CD14-positive monocyte (primary cell): ENCODE results near the gene COL26A1. TPM values are rescaled to one million over a fixed set of nuclear protein-coding genes. Genes with fewer than 3 reads are reported as not detected.

ENCODE experiments used
- DNase-seq, 3 donors: peaks; one replicate each; pipeline ENCODE4 v3.0.0-alpha.2; 2011 to 2022
- H2AFZ ChIP-seq: 2 replicates; pipeline ENCODE4 v1.6.0; 2012; ENCODE audit warnings: mild to moderate bottlenecking, low read depth, low read length, inconsistent platforms; ENCODE audit not compliant: insufficient read depth, poor library complexity, severe bottlenecking
- H3K27ac ChIP-seq, 2 donors: 1 replicate in 1 of 2; 2 replicates in 1 of 2; pipeline ENCODE4 v1.5.1; 2012 to 2013; ENCODE audit warnings: low read length in 2 of 2, control low read depth in 1 of 2, inconsistent platforms in 1 of 2, low read depth in 1 of 2, mild to moderate bottlenecking in 1 of 2
- H3K27me3 ChIP-seq, 2 donors: one replicate each; pipeline versions ENCODE4 v1.6.0 to v1.6.1; 2011 to 2013; ENCODE audit warnings: low read length in 2 of 2; ENCODE audit not compliant: control insufficient read depth in 2 of 2, insufficient read depth in 2 of 2
- H3K36me3 ChIP-seq, 2 donors: replicated peaks in 1 of 2; 1 replicate in 1 of 2; 2 replicates in 1 of 2; pipeline versions ENCODE4 v1.5.1 to v1.6.1; 2012 to 2013; ENCODE audit warnings: low read length in 2 of 2, control low read depth in 1 of 2, inconsistent platforms in 1 of 2, mild to moderate bottlenecking in 1 of 2; ENCODE audit not compliant: insufficient read depth in 2 of 2, control insufficient read depth in 1 of 2
- H3K4me1 ChIP-seq, 2 donors: 1 replicate in 1 of 2; 2 replicates in 1 of 2; pipeline versions ENCODE4 v1.5.1 to v1.6.1; 2012 to 2013; ENCODE audit warnings: low read length in 2 of 2, control low read depth in 1 of 2, inconsistent platforms in 1 of 2, mild to moderate bottlenecking in 1 of 2, moderate library complexity in 1 of 2; ENCODE audit not compliant: insufficient read depth in 2 of 2, control insufficient read depth in 1 of 2
- H3K4me2 ChIP-seq: replicated peaks from 2 replicates; pipeline ENCODE3; 2012; ENCODE audit warnings: low read length, moderate library complexity, mild to moderate bottlenecking; ENCODE audit not compliant: poor library complexity, severe bottlenecking; ENCODE audit errors: extremely low read depth
- H3K4me3 ChIP-seq, 3 experiments: fragments of 200-600 bp in 1 of 3; sonication (generic) in 1 of 3; replicated peaks in 1 of 3; 1 replicate in 2 of 3; 2 replicates in 1 of 3; pipeline ENCODE4 v1.5.1; 2011 to 2013; ENCODE audit warnings: low read length in 3 of 3, mild to moderate bottlenecking in 3 of 3, control low read depth in 2 of 3, low read depth in 2 of 3, inconsistent platforms in 1 of 3, moderate library complexity in 1 of 3
- H3K79me2 ChIP-seq: 2 replicates; pipeline ENCODE4 v1.6.0; 2012; ENCODE audit warnings: mild to moderate bottlenecking, control low read depth, inconsistent platforms, low read length, moderate library complexity; ENCODE audit not compliant: insufficient read depth
- H3K9ac ChIP-seq: 2 replicates; pipeline ENCODE4 v1.6.0; 2017; ENCODE audit warnings: low read length, mild to moderate bottlenecking; ENCODE audit not compliant: insufficient read depth, poor library complexity, severe bottlenecking
- H3K9me3 ChIP-seq, 2 donors: replicated peaks in 1 of 2; 1 replicate in 1 of 2; 2 replicates in 1 of 2; pipeline versions ENCODE4 v1.5.1 to v1.6.1; 2012 to 2013; ENCODE audit warnings: low read length in 2 of 2, control low read depth in 1 of 2; ENCODE audit not compliant: control insufficient read depth in 1 of 2, insufficient read depth in 1 of 2
- H4K20me1 ChIP-seq: 2 replicates; pipeline ENCODE4 v1.6.0; 2012; ENCODE audit warnings: mild to moderate bottlenecking, low read length, control low read depth, moderate library complexity; ENCODE audit not compliant: insufficient read depth
- H3K27ac Mint-ChIP-seq, 7 donors: one replicate each; pipeline ENCODE4 v1.8.0; 2020; ENCODE audit warnings: mild to moderate bottlenecking in 7 of 7, mixed read lengths in 7 of 7, moderate library complexity in 6 of 7, inconsistent platforms in 2 of 7
- H3K27me3 Mint-ChIP-seq, 3 donors: one replicate each; pipeline ENCODE4 v1.8.0; 2021 to 2022; ENCODE audit warnings: low read depth in 3 of 3, mild to moderate bottlenecking in 3 of 3, mixed read lengths in 3 of 3, moderate library complexity in 3 of 3, inconsistent platforms in 1 of 3
- H3K36me3 Mint-ChIP-seq, 2 donors: one replicate each; pipeline ENCODE4 v1.8.0; 2020; ENCODE audit warnings: mixed read lengths in 2 of 2, inconsistent platforms in 1 of 2, mild to moderate bottlenecking in 1 of 2
- H3K4me1 Mint-ChIP-seq: one replicate; pipeline ENCODE4 v1.8.0; 2020; ENCODE audit warnings: mild to moderate bottlenecking, mixed read lengths
- H3K4me3 Mint-ChIP-seq, 2 donors: one replicate each; pipeline ENCODE4 v1.8.0; 2020; ENCODE audit warnings: mild to moderate bottlenecking in 2 of 2, mixed read lengths in 2 of 2, moderate library complexity in 1 of 2
- H3K9me3 Mint-ChIP-seq, 7 donors: one replicate each; pipeline ENCODE4 v1.8.0; 2020 to 2022; ENCODE audit warnings: mixed read lengths in 7 of 7, mild to moderate bottlenecking in 6 of 7, moderate library complexity in 6 of 7, inconsistent platforms in 2 of 7
- WGBS: methylation state at CpG from one replicate; pipeline ENCODE4 v1.1.5; 2013; ENCODE audit warnings: missing lambda C conversion rate; ENCODE audit not compliant: insufficient coverage; 5-methylcytosine and 5-hydroxymethylcytosine counted together
- intact Hi-C, 2 donors: fragments of 100-400 bp; cut with micrococcal nuclease; formaldehyde crosslinking; loops; one replicate each; pipeline versions ENCODE4 v1.15.0 to v1.15.1; 2023
- polyA plus RNA-seq, 3 donors: library from polyadenylated mRNA; depleted of rRNA in 1 of 3; unstranded in 2 of 3; stranded (reverse) in 1 of 3; fragments of 300-500 nt in 2 of 3; fragments of >200 nt in 1 of 3; fragmentation: Illumina TruSeq in 2 of 3; gene quantifications; 1 replicate in 2 of 3; 2 replicates in 1 of 3; pipeline ENCODE4 v1.2.3, GENCODE V29; 2012 to 2021
- TF ChIP-seq, protein P1 (sequence below): fragments of 200-600 bp; IDR thresholded peaks from one replicate; pipeline ENCODE4 v1.8.0; 2022; ENCODE audit warnings: antibody characterized with exemption, mild to moderate bottlenecking

COL26A1 gene
- polyA plus RNA-seq, 3 donors: not detected

DNA sequence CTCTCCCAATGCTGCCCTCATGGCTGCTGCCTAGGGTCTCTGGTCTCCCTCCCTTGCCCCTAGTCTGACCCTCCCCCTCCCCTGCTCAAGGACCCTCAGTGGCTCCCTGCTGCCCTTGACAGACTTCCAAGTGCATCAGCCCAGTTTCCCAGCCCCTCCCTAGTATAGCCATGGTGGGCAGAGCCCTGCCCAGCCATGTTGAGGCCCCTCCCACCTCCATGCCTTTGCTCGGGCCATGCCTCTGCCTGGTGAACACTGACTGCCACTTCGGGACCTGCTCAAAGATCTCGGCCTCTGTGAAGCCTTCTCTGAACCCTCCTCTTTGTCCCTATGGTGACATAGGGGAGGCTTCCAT is 193.2 kb downstream of the COL26A1 start:
- Histone ChIP-seq H3K27me3 (no peaks in the 10 kb centered on the region), H3K4me2 (no peak overlapping the region), H3K9me3 (no peaks in the 10 kb centered on the region), H3K9ac (no peak overlapping the region), H2AFZ (no peak overlapping the region), H3K4me3 (no peak overlapping the region), H4K20me1 (no peaks in the 10 kb centered on the region), H3K36me3 (no peaks in the 10 kb centered on the region), H3K79me2 (no peaks in the 10 kb centered on the region), H3K27ac (no peak overlapping the region), H3K4me1 (no peaks in the 10 kb centered on the region)
- intact Hi-C loops: no loop called here
- H3K9me3 Mint-ChIP-seq: no peaks in the 10 kb centered on the region
- TF ChIP-seq, protein P1, sequence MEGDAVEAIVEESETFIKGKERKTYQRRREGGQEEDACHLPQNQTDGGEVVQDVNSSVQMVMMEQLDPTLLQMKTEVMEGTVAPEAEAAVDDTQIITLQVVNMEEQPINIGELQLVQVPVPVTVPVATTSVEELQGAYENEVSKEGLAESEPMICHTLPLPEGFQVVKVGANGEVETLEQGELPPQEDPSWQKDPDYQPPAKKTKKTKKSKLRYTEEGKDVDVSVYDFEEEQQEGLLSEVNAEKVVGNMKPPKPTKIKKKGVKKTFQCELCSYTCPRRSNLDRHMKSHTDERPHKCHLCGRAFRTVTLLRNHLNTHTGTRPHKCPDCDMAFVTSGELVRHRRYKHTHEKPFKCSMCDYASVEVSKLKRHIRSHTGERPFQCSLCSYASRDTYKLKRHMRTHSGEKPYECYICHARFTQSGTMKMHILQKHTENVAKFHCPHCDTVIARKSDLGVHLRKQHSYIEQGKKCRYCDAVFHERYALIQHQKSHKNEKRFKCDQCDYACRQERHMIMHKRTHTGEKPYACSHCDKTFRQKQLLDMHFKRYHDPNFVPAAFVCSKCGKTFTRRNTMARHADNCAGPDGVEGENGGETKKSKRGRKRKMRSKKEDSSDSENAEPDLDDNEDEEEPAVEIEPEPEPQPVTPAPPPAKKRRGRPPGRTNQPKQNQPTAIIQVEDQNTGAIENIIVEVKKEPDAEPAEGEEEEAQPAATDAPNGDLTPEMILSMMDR: no peak
- H3K27me3 Mint-ChIP-seq: peaks cover 1 to 4% (median 3%) of the 10 kb centered on the region in 3 donors
- peaks cover 1% of the 10 kb centered on the region for H3K4me1 Mint-ChIP-seq
- WGBS: no CpG with 5 or more reads among the region's 3 CpGs
- H3K27ac Mint-ChIP-seq: no peak overlapping the region
- no peaks in the 10 kb centered on the region for H3K36me3 Mint-ChIP-seq
- DNase-seq: no peak
- no peak overlapping the region for H3K4me3 Mint-ChIP-seq

DNA sequence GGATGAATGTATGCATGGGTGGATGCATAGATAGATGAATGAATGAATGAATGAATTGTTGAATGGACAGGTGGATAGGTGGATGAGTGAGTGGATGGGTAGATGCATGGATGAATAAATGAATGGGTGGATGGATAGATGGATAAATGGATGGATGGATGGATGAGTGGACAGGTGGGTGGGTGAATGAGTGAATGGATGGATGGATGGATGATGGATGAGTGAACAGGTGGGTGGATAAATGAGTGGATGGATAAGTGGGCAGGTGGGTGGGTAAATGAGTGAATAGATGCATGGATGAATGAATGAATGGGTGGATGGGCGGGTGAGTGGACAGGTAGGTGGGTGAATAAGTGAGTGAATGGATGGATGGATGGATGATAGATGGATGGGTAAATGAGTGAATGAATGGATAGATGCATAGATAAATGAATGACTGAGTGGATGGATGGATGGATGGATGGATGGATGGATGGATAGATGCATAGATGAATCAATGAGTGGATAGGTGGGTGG is 193.8 kb downstream of the COL26A1 start:
- H3K4me2 ChIP-seq: no peak overlapping the region
- no peaks in the 10 kb centered on the region for H3K9me3 ChIP-seq
- H3K36me3 ChIP-seq: no peaks in the 10 kb centered on the region
- intact Hi-C loops: no loop called here
- Mint-ChIP-seq H3K9me3 (no peaks in the 10 kb centered on the region), H3K4me1 (peaks cover 1% of the 10 kb centered on the region), H3K36me3 (no peaks in the 10 kb centered on the region), H3K4me3 (no peak overlapping the region), H3K27ac (peak overlapping the region in 1 of 7 donors; percentile 3), H3K27me3 (peaks cover 3 to 4% (median 3%) of the 10 kb centered on the region in 3 donors)
- no peaks in the 10 kb centered on the region for H3K27me3 ChIP-seq
- H2AFZ ChIP-seq: no peak overlapping the region
- H3K79me2 ChIP-seq: no peaks in the 10 kb centered on the region
- H3K4me3 ChIP-seq: no peak overlapping the region
- no peaks in the 10 kb centered on the region for H4K20me1 ChIP-seq
- TF ChIP-seq, protein P1: no peak
- WGBS: 83% methylated on average over 1 of the region's 1 CpG
- no peak overlapping the region for H3K9ac ChIP-seq
- no peak for DNase-seq
- no peak overlapping the region for H3K27ac ChIP-seq
- no peaks in the 10 kb centered on the region for H3K4me1 ChIP-seq
